ENCODE measurements around the gene CDH18.

- TF ChIP-seq, protein P1, sequence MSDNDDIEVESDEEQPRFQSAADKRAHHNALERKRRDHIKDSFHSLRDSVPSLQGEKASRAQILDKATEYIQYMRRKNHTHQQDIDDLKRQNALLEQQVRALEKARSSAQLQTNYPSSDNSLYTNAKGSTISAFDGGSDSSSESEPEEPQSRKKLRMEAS (IDR thresholded peaks at IDR 0.05), result no peak
- no peak for TF ChIP-seq CHD2 (IDR thresholded peaks at IDR 0.05; ENCODE audit: low read depth, low read length)
- TF ChIP-seq, protein P2, sequence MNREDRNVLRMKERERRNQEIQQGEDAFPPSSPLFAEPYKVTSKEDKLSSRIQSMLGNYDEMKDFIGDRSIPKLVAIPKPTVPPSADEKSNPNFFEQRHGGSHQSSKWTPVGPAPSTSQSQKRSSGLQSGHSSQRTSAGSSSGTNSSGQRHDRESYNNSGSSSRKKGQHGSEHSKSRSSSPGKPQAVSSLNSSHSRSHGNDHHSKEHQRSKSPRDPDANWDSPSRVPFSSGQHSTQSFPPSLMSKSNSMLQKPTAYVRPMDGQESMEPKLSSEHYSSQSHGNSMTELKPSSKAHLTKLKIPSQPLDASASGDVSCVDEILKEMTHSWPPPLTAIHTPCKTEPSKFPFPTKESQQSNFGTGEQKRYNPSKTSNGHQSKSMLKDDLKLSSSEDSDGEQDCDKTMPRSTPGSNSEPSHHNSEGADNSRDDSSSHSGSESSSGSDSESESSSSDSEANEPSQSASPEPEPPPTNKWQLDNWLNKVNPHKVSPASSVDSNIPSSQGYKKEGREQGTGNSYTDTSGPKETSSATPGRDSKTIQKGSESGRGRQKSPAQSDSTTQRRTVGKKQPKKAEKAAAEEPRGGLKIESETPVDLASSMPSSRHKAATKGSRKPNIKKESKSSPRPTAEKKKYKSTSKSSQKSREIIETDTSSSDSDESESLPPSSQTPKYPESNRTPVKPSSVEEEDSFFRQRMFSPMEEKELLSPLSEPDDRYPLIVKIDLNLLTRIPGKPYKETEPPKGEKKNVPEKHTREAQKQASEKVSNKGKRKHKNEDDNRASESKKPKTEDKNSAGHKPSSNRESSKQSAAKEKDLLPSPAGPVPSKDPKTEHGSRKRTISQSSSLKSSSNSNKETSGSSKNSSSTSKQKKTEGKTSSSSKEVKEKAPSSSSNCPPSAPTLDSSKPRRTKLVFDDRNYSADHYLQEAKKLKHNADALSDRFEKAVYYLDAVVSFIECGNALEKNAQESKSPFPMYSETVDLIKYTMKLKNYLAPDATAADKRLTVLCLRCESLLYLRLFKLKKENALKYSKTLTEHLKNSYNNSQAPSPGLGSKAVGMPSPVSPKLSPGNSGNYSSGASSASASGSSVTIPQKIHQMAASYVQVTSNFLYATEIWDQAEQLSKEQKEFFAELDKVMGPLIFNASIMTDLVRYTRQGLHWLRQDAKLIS (CRISPR knock-in tag; IDR thresholded peaks at IDR 0.05), result no peak
- no peak for TF ChIP-seq SRSF9 (IDR thresholded peaks at IDR 0.05; ENCODE audit: borderline replicate concordance, insufficient read depth, low read depth, low read length, poor library complexity, severe bottlenecking)
- no peak for TF ChIP-seq NFYB (CRISPR knock-in tag; IDR thresholded peaks at IDR 0.05)
- TF ChIP-seq RXRA (CRISPR knock-in tag; IDR thresholded peaks at IDR 0.05), result no peak
- no peak for TF ChIP-seq CHD4 (IDR thresholded peaks at IDR 0.05; ENCODE audit: borderline replicate concordance, low read length)
- TF ChIP-seq CTCF (CRISPR knock-in tag; IDR thresholded peaks at IDR 0.05), result no peak
- TF ChIP-seq ZNF333 (CRISPR knock-in tag; IDR thresholded peaks at IDR 0.05; ENCODE audit: borderline replicate concordance), result no peak
- no peak for TF ChIP-seq NONO (IDR thresholded peaks at IDR 0.05)
- no peak for TF ChIP-seq NONO (CRISPR knock-in tag; conservative IDR thresholded peaks at IDR 0.05)
- no peak for TF ChIP-seq TBP (CRISPR knock-in tag; IDR thresholded peaks at IDR 0.05)
- TF ChIP-seq HNRNPUL1 (IDR thresholded peaks at IDR 0.05; ENCODE audit: low read depth, low read length), result no peak
- no peak for TF ChIP-seq TCF7L2 (IDR thresholded peaks at IDR 0.05; ENCODE audit: low read depth, low read length)
- TF ChIP-seq CENPT (CRISPR knock-in tag; IDR thresholded peaks at IDR 0.05; ENCODE audit: low read depth), result no peak
Measured at GRCh38 chr5:19713740-19714139, 274.3 kb downstream of the CDH18 start.
